Measurements from ENCODE around the gene SIRT3.

The SIRT3 gene

GRCh38 chr11:235997-236773 is at the start of gene SIRT3:
SIRT3 (minus strand) TSS chr11:236342; CDS start chr11:236328, 14 bp downstream.
- DNase-seq (ENCODE audit: low read depth in 2 of 2) = peak; percentile 58 to 66

GRCh38 chr11:285894-286220 is 49.7 kb upstream of the SIRT3 start:
- DNase-seq (ENCODE audit: low read depth in 2 of 2) = no peak

- DNase-seq (ENCODE audit: low read depth in 2 of 2) = no peak
Observed at GRCh38 chr11:285021-285893, 49.1 kb upstream of the SIRT3 start.

DNA sequence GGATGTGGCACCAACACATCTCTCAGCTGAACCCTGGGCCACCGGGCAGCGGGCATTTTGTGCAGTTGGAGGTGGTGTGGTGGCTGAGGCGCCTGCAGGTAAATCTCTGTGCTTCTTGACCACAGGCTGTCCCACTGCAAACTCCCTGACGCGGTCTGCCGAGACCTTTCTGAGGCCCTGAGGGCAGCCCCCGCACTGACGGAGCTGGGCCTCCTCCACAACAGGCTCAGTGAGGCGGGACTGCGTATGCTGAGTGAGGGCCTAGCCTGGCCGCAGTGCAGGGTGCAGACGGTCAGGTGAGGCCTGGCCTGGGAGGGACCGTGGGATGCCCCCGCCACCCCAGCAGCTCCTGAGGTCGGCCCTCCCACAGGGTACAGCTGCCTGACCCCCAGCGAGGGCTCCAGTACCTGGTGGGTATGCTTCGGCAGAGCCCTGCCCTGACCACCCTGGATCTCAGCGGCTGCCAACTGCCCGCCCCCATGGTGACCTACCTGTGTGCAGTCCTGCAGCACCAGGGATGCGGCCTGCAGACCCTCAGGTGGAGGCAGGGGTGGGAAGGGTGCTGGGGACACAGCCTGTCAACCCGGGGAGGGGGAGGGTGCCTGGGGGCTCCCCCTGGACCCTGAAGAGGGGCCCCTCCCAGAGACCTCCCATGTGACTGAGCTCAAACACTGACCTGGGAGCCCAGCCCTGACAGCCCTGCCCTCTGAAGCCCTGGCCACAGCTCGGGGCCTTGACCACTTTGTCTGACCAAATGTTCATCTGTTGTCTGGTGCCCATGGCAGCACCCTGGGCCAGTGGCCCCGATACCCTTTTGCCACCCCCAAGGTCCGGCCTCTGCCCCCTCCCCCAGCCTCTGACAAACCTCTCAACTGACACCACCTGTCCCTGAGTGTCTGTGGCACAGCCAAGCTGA is 48.2 kb upstream of the SIRT3 start:
- no peak for DNase-seq (ENCODE audit: low read depth in 2 of 2)

GRCh38 chr11:283405-284104 is 47.4 kb upstream of the SIRT3 start:
- DNase-seq (ENCODE audit: low read depth in 2 of 2) = no peak

GRCh38 chr11:282630-283360 is 46.7 kb upstream of the SIRT3 start:
- no peak for DNase-seq (ENCODE audit: low read depth in 2 of 2)

DNA sequence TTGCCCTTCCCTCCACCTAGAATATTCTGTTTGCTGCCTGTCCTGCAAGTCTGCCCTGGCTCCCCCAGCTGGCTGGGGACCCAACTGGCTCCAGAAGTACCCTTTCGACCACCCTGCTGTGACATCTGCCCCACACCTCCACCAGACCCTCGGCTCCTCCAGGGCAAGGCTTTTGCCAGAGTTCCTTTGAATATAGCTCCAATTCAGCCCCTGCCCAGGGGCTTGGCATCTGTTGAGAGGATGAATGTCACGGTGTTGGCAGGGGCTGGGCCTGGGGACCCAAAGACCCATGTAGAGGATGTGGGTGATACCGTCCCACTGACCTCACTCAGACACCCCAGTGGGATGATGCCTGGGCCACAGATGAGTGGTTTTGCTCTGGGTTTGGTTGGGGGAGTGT is 46.0 kb upstream of the SIRT3 start:
- no peak for DNase-seq (ENCODE audit: low read depth in 2 of 2)

DNA sequence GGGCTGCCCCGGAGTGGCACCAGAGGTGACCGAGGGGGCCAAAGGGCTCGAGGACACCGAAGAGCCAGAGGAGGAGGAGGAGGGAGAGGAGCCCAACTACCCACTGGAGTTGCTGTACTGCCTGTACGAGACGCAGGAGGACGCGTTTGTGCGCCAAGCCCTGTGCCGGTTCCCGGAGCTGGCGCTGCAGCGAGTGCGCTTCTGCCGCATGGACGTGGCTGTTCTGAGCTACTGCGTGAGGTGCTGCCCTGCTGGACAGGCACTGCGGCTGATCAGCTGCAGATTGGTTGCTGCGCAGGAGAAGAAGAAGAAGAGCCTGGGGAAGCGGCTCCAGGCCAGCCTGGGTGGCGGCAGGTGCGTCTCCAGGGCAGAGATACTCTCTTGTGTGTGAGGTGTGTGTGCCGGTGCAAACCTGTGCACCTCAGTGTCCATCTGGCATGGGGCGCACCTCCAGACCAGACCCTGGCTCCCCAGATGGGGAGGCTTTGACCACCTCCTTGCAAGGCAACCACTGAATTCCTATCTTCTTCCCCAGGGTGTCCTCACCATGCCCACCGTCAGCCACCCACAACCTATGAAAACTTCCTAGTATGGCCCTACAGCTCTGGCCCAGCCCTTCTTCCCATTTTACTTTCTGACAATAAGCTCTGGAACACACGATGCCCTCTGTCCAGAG is 45.5 kb upstream of the SIRT3 start:
- DNase-seq (ENCODE audit: low read depth in 2 of 2) = no peak

- DNase-seq (ENCODE audit: low read depth in 2 of 2) = no peak
Observed at GRCh38 chr11:280706-281485, 44.8 kb upstream of the SIRT3 start.

- DNase-seq (ENCODE audit: low read depth in 2 of 2) = no peak
Observed at GRCh38 chr11:279966-280705, 44.0 kb upstream of the SIRT3 start.

DNA sequence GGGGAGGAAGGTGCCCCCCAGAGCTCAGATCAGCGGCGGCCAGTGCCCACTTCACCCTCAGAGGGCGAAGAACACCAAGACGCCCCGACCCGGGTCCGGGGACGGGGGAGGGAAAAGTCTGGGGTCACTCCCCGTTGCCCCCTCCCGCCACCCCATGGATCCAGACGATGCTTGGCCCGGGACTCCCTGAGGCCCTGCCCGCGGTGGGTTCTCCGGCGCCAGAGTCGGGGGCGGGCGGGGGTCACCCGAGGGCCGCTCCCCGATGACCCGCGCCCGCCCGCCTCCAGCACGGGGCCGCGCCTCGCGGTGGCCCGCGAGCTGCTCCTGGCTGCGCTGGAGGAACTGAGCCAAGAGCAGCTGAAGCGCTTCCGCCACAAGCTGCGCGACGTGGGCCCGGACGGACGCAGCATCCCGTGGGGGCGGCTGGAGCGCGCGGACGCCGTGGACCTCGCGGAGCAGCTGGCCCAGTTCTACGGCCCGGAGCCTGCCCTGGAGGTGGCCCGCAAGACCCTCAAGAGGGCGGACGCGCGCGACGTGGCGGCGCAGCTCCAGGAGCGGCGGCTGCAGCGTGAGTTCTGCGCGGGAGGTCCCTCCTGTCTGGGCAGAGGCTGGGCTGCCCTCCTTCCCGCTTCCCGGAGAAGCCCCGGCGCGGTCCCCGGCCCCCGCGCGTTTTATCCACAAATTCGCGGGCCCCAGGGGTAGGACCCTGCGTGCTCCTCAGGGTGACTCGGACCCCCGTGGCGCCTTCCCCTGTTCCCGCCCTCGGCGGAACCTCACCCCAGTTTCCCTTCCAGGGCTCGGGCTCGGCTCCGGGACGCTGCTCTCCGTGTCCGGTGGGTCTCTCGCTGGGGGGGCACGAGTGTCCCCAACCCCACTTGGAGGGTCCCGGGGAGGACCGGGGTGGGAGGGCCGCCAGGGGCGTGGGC is 43.2 kb upstream of the SIRT3 start:
- DNase-seq (ENCODE audit: low read depth in 2 of 2) = no peak

DNA sequence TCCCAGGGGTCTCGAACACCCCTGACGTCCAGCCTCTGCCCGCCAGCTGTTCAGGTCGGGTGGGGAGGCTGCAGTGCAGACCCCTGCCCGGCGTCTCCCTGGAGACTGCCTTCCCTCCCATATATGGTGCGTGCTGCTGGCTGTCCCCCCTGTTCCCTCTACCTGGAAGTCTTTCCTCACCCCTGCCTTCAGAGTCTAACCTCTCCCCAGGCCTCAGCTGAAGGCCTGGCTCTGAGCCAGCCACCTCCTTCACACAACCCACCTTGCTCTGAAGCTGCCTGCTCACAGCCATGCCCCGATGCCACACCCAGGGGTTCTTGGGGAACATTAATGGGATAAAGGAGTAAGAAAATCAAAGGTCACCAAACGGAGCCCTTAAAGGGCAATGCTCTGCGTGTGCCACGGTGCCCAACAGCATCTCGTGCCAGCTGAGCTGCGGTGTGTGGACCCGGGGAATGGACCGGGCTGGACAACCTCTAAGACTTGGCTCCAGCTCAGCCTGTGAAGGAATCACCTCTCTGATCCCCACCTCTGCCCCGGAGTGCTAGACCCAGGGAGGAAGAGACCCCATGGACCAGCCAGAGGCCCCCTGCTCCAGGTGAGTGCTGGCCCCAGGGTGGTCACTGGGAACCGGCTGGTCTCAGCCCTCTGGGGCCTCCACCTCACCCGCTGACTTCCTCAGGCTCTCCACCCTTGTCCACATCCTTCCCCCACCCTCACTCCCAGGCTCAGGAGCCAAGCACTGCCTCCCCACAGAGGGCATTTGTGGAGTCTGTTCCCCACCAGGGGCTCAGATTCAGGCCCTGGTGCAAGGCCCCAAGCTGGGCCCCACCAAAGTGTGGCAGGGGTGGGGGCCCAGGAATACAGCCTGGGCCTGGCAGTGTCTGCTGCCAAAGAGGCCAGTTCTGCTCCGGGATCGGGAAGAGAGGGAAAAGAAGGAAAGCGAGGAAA is 42.1 kb upstream of the SIRT3 start, which contains the start of gene NLRP6:
Gene NLRP6, plus strand, starts transcription at position 407 of the 951 bp plus-strand sequence. Its CDS starts 163 bp downstream, at position 570.
- no peak for DNase-seq (ENCODE audit: low read depth in 2 of 2)

- DNase-seq (ENCODE audit: low read depth in 2 of 2) = no peak
Observed at GRCh38 chr11:276219-276618, 40.1 kb upstream of the SIRT3 start.

GRCh38 chr11:272931-273198 is 36.7 kb upstream of the SIRT3 start:
- DNase-seq (ENCODE audit: low read depth in 2 of 2) = no peak

GRCh38 chr11:272195-272930 is 36.2 kb upstream of the SIRT3 start:
- no peak for DNase-seq (ENCODE audit: low read depth in 2 of 2)

- DNase-seq (ENCODE audit: low read depth in 2 of 2) = no peak
Observed at GRCh38 chr11:271319-271715, 35.2 kb upstream of the SIRT3 start.

Data from activated CD4-positive, alpha-beta T cell treated with anti-CD3 and anti-CD28 coated beads for 24 hours (primary cell).